ENCODE data around the gene KIF20B. TPM values are rescaled to one million over a fixed set of nuclear protein-coding genes. Genes with fewer than 3 reads are reported as not detected.
A peak's percentile ranks its signal among the peaks of the same experiment; 100 is the strongest.

Gene KIF20B
- total and polyA plus RNA-seq, 2 of the 13 experiments (the other 11 are each of a cell fraction or from before 2014, with no cell fraction given) = 3.5 to 38.6 TPM

DNA sequence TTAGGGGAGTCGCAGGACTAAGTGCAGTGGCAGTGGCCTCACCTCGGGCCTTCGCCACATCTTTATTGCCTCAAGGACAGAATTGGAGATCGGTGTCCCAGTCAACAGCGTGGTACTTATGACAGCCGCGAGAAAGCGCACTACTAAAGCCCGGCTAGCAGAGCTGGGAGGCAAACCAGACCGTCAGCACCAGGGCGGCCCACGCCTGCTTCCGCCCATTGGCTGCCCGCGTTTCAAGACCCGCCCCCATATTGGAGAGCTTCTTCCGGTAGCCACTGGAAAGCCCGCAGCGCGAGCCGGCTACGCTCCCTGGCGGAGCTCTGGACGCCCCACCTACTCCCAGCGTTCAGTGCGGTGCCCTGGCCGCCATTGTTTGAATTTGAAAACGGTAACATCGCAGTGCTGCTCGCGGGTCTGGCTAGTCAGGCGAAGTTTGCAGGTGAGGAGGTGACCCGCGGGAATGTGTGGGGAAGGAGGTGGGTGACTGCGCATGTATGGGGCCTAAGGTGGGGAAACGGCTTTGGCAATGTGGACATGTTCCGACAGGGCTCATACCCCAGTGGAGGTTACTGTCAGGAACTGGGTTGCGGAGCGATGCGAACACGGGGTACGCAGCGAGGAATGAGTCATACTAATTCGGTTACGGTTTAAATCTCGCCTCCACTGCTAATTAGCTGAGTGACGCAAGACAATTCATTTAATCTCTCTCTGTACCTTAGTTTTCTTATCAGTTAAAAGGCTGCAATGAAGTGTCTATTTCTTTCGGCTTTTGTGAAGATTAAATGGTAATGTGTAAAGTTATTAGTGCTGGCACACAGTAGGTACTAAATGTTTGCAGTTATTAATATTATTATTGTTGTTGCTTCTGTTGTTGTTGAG, at the start of gene KIF20B (continued):
- TF ChIP-seq, protein P1, sequence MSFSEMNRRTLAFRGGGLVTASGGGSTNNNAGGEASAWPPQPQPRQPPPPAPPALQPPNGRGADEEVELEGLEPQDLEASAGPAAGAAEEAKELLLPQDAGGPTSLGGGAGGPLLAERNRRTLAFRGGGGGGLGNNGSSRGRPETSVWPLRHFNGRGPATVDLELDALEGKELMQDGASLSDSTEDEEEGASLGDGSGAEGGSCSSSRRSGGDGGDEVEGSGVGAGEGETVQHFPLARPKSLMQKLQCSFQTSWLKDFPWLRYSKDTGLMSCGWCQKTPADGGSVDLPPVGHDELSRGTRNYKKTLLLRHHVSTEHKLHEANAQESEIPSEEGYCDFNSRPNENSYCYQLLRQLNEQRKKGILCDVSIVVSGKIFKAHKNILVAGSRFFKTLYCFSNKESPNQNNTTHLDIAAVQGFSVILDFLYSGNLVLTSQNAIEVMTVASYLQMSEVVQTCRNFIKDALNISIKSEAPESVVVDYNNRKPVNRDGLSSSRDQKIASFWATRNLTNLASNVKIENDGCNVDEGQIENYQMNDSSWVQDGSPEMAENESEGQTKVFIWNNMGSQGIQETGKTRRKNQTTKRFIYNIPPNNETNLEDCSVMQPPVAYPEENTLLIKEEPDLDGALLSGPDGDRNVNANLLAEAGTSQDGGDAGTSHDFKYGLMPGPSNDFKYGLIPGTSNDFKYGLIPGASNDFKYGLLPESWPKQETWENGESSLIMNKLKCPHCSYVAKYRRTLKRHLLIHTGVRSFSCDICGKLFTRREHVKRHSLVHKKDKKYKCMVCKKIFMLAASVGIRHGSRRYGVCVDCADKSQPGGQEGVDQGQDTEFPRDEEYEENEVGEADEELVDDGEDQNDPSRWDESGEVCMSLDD (CRISPR knock-in tag; IDR thresholded peaks at IDR 0.05; ENCODE audit: borderline replicate concordance) = 0 out of 2 replicates have a peak, but pooled peaks have one; percentile 43
- TF ChIP-seq ZNF644 (CRISPR knock-in tag; IDR thresholded peaks at IDR 0.05; ENCODE audit: low read depth) = no peak; the same call in 1 of the 2 replicates
- TF ChIP-seq, protein P2, sequence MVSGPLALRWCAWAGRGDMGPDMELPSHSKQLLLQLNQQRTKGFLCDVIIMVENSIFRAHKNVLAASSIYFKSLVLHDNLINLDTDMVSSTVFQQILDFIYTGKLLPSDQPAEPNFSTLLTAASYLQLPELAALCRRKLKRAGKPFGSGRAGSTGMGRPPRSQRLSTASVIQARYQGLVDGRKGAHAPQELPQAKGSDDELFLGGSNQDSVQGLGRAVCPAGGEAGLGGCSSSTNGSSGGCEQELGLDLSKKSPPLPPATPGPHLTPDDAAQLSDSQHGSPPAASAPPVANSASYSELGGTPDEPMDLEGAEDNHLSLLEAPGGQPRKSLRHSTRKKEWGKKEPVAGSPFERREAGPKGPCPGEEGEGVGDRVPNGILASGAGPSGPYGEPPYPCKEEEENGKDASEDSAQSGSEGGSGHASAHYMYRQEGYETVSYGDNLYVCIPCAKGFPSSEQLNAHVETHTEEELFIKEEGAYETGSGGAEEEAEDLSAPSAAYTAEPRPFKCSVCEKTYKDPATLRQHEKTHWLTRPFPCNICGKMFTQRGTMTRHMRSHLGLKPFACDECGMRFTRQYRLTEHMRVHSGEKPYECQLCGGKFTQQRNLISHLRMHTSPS (CRISPR knock-in tag; IDR thresholded peaks at IDR 0.05; ENCODE audit: low read depth) = 0 out of 2 replicates have a peak, but pooled peaks have one; percentile 35
- no peak for TF ChIP-seq DNMT1 (CRISPR knock-in tag; IDR thresholded peaks at IDR 0.05)
- TF ChIP-seq KLF15 (CRISPR knock-in tag; IDR thresholded peaks at IDR 0.05; ENCODE audit: borderline replicate concordance) = peak; percentile 43; the same call in 1 of the 2 replicates
- TF ChIP-seq RFX5 (IDR thresholded peaks at IDR 0.05; ENCODE audit: low read depth, low read length) = 0 out of 2 replicates have a peak, but pooled peaks have one; percentile 30
- peak; percentile 77 for TF ChIP-seq KDM5B (CRISPR knock-in tag; IDR thresholded peaks at IDR 0.05; ENCODE audit: borderline replicate concordance)
- TF ChIP-seq, protein P3, sequence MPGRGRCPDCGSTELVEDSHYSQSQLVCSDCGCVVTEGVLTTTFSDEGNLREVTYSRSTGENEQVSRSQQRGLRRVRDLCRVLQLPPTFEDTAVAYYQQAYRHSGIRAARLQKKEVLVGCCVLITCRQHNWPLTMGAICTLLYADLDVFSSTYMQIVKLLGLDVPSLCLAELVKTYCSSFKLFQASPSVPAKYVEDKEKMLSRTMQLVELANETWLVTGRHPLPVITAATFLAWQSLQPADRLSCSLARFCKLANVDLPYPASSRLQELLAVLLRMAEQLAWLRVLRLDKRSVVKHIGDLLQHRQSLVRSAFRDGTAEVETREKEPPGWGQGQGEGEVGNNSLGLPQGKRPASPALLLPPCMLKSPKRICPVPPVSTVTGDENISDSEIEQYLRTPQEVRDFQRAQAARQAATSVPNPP (CRISPR knock-in tag; IDR thresholded peaks at IDR 0.05) = peak; percentile 98; the same call in 1 of the 2 replicates
- peak; percentile 99 for TF ChIP-seq KMT2A (CRISPR knock-in tag; IDR thresholded peaks at IDR 0.05)
- TF ChIP-seq, protein P4, sequence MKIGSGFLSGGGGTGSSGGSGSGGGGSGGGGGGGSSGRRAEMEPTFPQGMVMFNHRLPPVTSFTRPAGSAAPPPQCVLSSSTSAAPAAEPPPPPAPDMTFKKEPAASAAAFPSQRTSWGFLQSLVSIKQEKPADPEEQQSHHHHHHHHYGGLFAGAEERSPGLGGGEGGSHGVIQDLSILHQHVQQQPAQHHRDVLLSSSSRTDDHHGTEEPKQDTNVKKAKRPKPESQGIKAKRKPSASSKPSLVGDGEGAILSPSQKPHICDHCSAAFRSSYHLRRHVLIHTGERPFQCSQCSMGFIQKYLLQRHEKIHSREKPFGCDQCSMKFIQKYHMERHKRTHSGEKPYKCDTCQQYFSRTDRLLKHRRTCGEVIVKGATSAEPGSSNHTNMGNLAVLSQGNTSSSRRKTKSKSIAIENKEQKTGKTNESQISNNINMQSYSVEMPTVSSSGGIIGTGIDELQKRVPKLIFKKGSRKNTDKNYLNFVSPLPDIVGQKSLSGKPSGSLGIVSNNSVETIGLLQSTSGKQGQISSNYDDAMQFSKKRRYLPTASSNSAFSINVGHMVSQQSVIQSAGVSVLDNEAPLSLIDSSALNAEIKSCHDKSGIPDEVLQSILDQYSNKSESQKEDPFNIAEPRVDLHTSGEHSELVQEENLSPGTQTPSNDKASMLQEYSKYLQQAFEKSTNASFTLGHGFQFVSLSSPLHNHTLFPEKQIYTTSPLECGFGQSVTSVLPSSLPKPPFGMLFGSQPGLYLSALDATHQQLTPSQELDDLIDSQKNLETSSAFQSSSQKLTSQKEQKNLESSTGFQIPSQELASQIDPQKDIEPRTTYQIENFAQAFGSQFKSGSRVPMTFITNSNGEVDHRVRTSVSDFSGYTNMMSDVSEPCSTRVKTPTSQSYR (CRISPR knock-in tag; IDR thresholded peaks at IDR 0.05; ENCODE audit: borderline replicate concordance) = no peak
- 0 out of 2 replicates have a peak, but pooled peaks have one; percentile 40 for TF ChIP-seq ZNF672 (CRISPR knock-in tag; IDR thresholded peaks at IDR 0.05)
